HepG2 (cell line): ENCODE measurements around the gene OPRL1. TPM values are rescaled to one million over a fixed set of nuclear protein-coding genes. Genes with fewer than 3 reads are reported as not detected.

Source experiments
- ARID5B ChIP-seq: IDR thresholded peaks from 2 replicates; pipeline ENCODE4 v1.4.0; 2020; ENCODE audit warnings: mild to moderate bottlenecking, missing genetic modification reagents
- ATF6 ChIP-seq: sonication (generic); formaldehyde crosslinking; conservative IDR thresholded peaks from 2 replicates; pipeline ENCODE4 v1.4.0; 2020; ENCODE audit warnings: missing genetic modification reagents
- GATA4 ChIP-seq: sonication (generic); IDR thresholded peaks from 2 replicates; pipeline ENCODE4 v1.6.1; 2016; ENCODE audit warnings: antibody characterized with exemption, low read depth, borderline replicate concordance
- GATAD1 ChIP-seq: IDR thresholded peaks from 2 replicates; pipeline ENCODE4 v1.6.1; 2016; ENCODE audit warnings: missing genetic modification reagents, missing compliant biosample characterization
- HIC2 ChIP-seq: sonication (generic); formaldehyde crosslinking; IDR thresholded peaks from 2 replicates; pipeline ENCODE4 v1.9.0; 2022; ENCODE audit warnings: low read depth, missing genetic modification reagents
- HOXA7 ChIP-seq: sonication (generic); formaldehyde crosslinking; IDR thresholded peaks from 2 replicates; pipeline ENCODE4 v1.8.1; 2022; ENCODE audit warnings: mild to moderate bottlenecking, missing genetic modification reagents, moderate library complexity
- LCORL ChIP-seq, 2 experiments: fragments of 450-650 bp in 1 of 2; sonication (generic) in 1 of 2; formaldehyde crosslinking in 1 of 2; IDR thresholded peaks; 2 replicates each; pipeline versions ENCODE4 v1.5.0 to v1.6.1; 2017 to 2020; ENCODE audit warnings: antibody characterized with exemption in 1 of 2, missing genetic modification reagents in 1 of 2
- THAP7 ChIP-seq: sonication (generic); formaldehyde crosslinking; IDR thresholded peaks from 2 replicates; pipeline ENCODE4 v1.8.1; 2023; ENCODE audit warnings: mild to moderate bottlenecking, missing genetic modification reagents
- ZBTB43 ChIP-seq: sonication (generic); formaldehyde crosslinking; conservative IDR thresholded peaks from 2 replicates; pipeline ENCODE4 v1.4.0; 2020; ENCODE audit warnings: missing genetic modification reagents
- ZMYM3 ChIP-seq: sonication (generic); formaldehyde crosslinking; IDR thresholded peaks from 2 replicates; pipeline ENCODE4 v1.5.1; 2020; ENCODE audit warnings: mild to moderate bottlenecking, missing genetic modification reagents
- ZNF350 ChIP-seq: sonication (generic); formaldehyde crosslinking; IDR thresholded peaks from 2 replicates; pipeline ENCODE4 v1.4.0; 2020; ENCODE audit warnings: mild to moderate bottlenecking, low read depth, missing genetic modification reagents, borderline replicate concordance
- ZNF7 ChIP-seq: IDR thresholded peaks from 2 replicates; pipeline ENCODE4 v1.6.1; 2016; ENCODE audit warnings: missing biosample characterization, missing genetic modification reagents
- ZNF740 ChIP-seq: sonication (generic); formaldehyde crosslinking; IDR thresholded peaks from 2 replicates; pipeline ENCODE4 v1.4.0; 2020; ENCODE audit warnings: missing genetic modification reagents
- ZNF800 ChIP-seq: sonication (generic); formaldehyde crosslinking; IDR thresholded peaks from 2 replicates; pipeline ENCODE4 v1.4.0; 2020; ENCODE audit warnings: missing genetic modification reagents
- polyA plus RNA-seq, 8 experiments: library from polyadenylated mRNA; depleted of rRNA in 3 of 8; stranded (reverse) in 7 of 8; unstranded in 1 of 8; fragments of >200 nt; fragmentation: Illumina TruSeq in 4 of 8; extraction: Trizol in 4 of 8; gene quantifications; 2 replicates each; pipeline versions ENCODE4 v1.2.1 to v1.2.3, GENCODE V29; 2011 to 2016; ENCODE audit warnings: low read depth in 4 of 8, missing spikeins in 1 of 8, mixed read lengths in 1 of 8; ENCODE audit not compliant: insufficient read depth in 1 of 8
- total RNA-seq, 5 experiments: library from RNA; depleted of rRNA; stranded (reverse); fragments of >200 nt; fragmentation: Illumina TruSeq; extraction: Trizol; gene quantifications; 2 replicates each; pipeline ENCODE4 v1.2.3, GENCODE V29; 2016; ENCODE audit warnings: low read depth in 1 of 5

The OPRL1 gene
- total and polyA plus RNA-seq, 2 of the 13 experiments (the other 11 are each of a cell fraction or from before 2014, with no cell fraction given), result 0.35 to 0.71 TPM

GRCh38 chr20:64036346-64037198, 43.3 kb upstream of the OPRL1 start (continued):
- TF ChIP-seq ARID5B (CRISPR knock-in tag) (no peak; the same call in 1 of the 2 replicates), THAP7 (CRISPR knock-in tag) (no peak; the same call in 1 of the 2 replicates), ZMYM3 (CRISPR knock-in tag) (no peak), HIC2 (peak; percentile 74; the same call in 1 of the 2 replicates), ZNF7 (no peak), ZBTB43 (0 out of 2 replicates have a peak, but pooled peaks have one; percentile 3), GATAD1 (CRISPR knock-in tag) (no peak; the same call in 1 of the 2 replicates), ZNF350 (CRISPR knock-in tag) (peak; percentile 83), HOXA7 (CRISPR knock-in tag) (no peak), ZNF740 (CRISPR knock-in tag) (0 out of 2 replicates have a peak, but pooled peaks have one; percentile 79), GATA4 (no peak), ZNF800 (CRISPR knock-in tag) (no peak), ATF6 (no peak; the same call in 1 of the 2 replicates), LCORL (IDR thresholded peaks at IDR 0.05) (no peak), LCORL (CRISPR knock-in tag; IDR thresholded peaks at IDR 0.05) (0 out of 2 replicates have a peak, but pooled peaks have one; percentile 35)
